ENCODE data around the gene CEP112.
"Not testable (repeated sequence)": the region's sequence is repeated elsewhere in the genome, so short reads cannot be mapped to it uniquely, and the experiment has no call there.

Gene CEP112

GRCh38 chr17:65685110-65685509 is 506.8 kb downstream of the CEP112 start:
- no peak for DNase-seq (ENCODE audit: low read depth in 3 of 3)

GRCh38 chr17:65684631-65685030 is 507.3 kb downstream of the CEP112 start:
- DNase-seq (ENCODE audit: low read depth in 3 of 3), result no peak

GRCh38 chr17:65683428-65683827 is 508.5 kb downstream of the CEP112 start:
- no peak for DNase-seq (ENCODE audit: low read depth in 3 of 3)

- DNase-seq (ENCODE audit: low read depth in 3 of 3), result not testable (repeated sequence)
Observed at GRCh38 chr17:65681763-65682162, 510.2 kb downstream of the CEP112 start.

GRCh38 chr17:65679165-65679845 is 512.6 kb downstream of the CEP112 start:
- DNase-seq (ENCODE audit: low read depth in 3 of 3), result no peak

GRCh38 chr17:65678546-65678945 is 513.4 kb downstream of the CEP112 start:
- no peak for DNase-seq (ENCODE audit: low read depth in 3 of 3)

- no peak for DNase-seq (ENCODE audit: low read depth in 3 of 3)
Observed at GRCh38 chr17:65677932-65678331, 514.0 kb downstream of the CEP112 start.

GRCh38 chr17:65674246-65675045 is 517.5 kb downstream of the CEP112 start:
- DNase-seq (ENCODE audit: low read depth in 3 of 3), result no peak

GRCh38 chr17:65670667-65671371 is 521.1 kb downstream of the CEP112 start:
- DNase-seq (ENCODE audit: low read depth in 3 of 3), result no peak

- no peak for DNase-seq (ENCODE audit: low read depth in 3 of 3)
Observed at GRCh38 chr17:65668211-65668610, 523.7 kb downstream of the CEP112 start.

GRCh38 chr17:65667656-65668055 is 524.3 kb downstream of the CEP112 start:
- DNase-seq (ENCODE audit: low read depth in 3 of 3), result no peak

GRCh38 chr17:65666876-65667321 is 525.0 kb downstream of the CEP112 start:
- DNase-seq (ENCODE audit: low read depth in 3 of 3), result no peak

- no peak for DNase-seq (ENCODE audit: low read depth in 3 of 3)
Observed at GRCh38 chr17:65665966-65666365, 526.0 kb downstream of the CEP112 start.

GRCh38 chr17:65664696-65665095 is 527.2 kb downstream of the CEP112 start:
- DNase-seq (ENCODE audit: low read depth in 3 of 3), result no peak

GRCh38 chr17:65664266-65664665 is 527.7 kb downstream of the CEP112 start:
- no peak for DNase-seq (ENCODE audit: low read depth in 3 of 3)

GRCh38 chr17:65662196-65662595 is 529.7 kb downstream of the CEP112 start:
- no peak for DNase-seq (ENCODE audit: low read depth in 3 of 3)

- no peak for DNase-seq (ENCODE audit: low read depth in 3 of 3)
Observed at GRCh38 chr17:65660947-65661346, 531.0 kb downstream of the CEP112 start.

GRCh38 chr17:65660078-65660477 is 531.9 kb downstream of the CEP112 start:
- DNase-seq (ENCODE audit: low read depth in 3 of 3), result no peak

- DNase-seq (ENCODE audit: low read depth in 3 of 3), result no peak
Observed at GRCh38 chr17:65659512-65659911, 532.4 kb downstream of the CEP112 start.

- no peak for DNase-seq (ENCODE audit: low read depth in 3 of 3)
Observed at GRCh38 chr17:65657251-65657828, 534.6 kb downstream of the CEP112 start.

GRCh38 chr17:65656390-65657250 is 535.3 kb downstream of the CEP112 start:
- DNase-seq (ENCODE audit: low read depth in 3 of 3), result peak; percentile 6 to 53 (median 22)

All from stimulated activated CD4-positive, alpha-beta T cell treated with anti-CD3 and anti-CD28 coated beads, TNF-alpha, amount 100 ng/mL, for 24 hours (primary cell).